Measurements from ENCODE around the gene C10orf71.

GRCh38 chr10:49325916-49326783 is 27.2 kb downstream of the C10orf71 start:
- TF ChIP-seq GATA2 (IDR thresholded peaks at IDR 0.05; ENCODE audit: low read depth, low read length): no peak
- no peak for TF ChIP-seq GATA3 (IDR thresholded peaks at IDR 0.05; ENCODE audit: low read depth, low read length)

Data from SH-SY5Y (cell line).